Measurements from ENCODE around the gene CNTRL. TPM values are rescaled to one million over a fixed set of nuclear protein-coding genes. Genes with fewer than 3 reads are reported as not detected.

The CNTRL gene
- total RNA-seq, 1 experiment from 2014 or later, result 94.6 TPM

Small RNAs within 50 kb of the gene (small RNA-seq; reads per million reads assigned to genes)
- gene RN7SL181P, result not detected

Other genes with a start within 250 kb of the CNTRL start
- 14.4 and 26.1 TPM in 2 replicates for gene PSMD5, start 232.0 kb upstream of the CNTRL start, total RNA-seq (2014; rRNA removed; shearing (Covaris generic); ENCODE audit: low replicate concordance)
- 34.8 and 76.9 TPM in 2 replicates for gene PHF19, start 197.8 kb upstream of the CNTRL start, total RNA-seq (2014; rRNA removed; shearing (Covaris generic); ENCODE audit: low replicate concordance)
- 18.8 and 23.8 TPM in 2 replicates for gene TRAF1, start 148.2 kb upstream of the CNTRL start, total RNA-seq (2014; rRNA removed; shearing (Covaris generic); ENCODE audit: low replicate concordance)
- gene C5, start 24.7 kb upstream of the CNTRL start, total RNA-seq (2014; rRNA removed; shearing (Covaris generic); ENCODE audit: low replicate concordance), result 6.2 and 10.2 TPM in 2 replicates
- 17.4 and 49.5 TPM in 2 replicates for gene RAB14, start 126.9 kb downstream of the CNTRL start, total RNA-seq (2014; rRNA removed; shearing (Covaris generic); ENCODE audit: low replicate concordance)
- gene GSN, start 193.2 kb downstream of the CNTRL start, total RNA-seq (2014; rRNA removed; shearing (Covaris generic); ENCODE audit: low replicate concordance), result 33.7 and 36.7 TPM in 2 replicates

All from Karpas-422 (cell line).